Mammary microvascular endothelial cell (primary cell): ENCODE results near the gene ZNF835. TPM values are rescaled to one million over a fixed set of nuclear protein-coding genes. Genes with fewer than 3 reads are reported as not detected.

Experiments
- total RNA-seq: library from RNA; depleted of rRNA; stranded (reverse); fragments of >200 nt; gene quantifications from 2 replicates; pipeline ENCODE4 v1.2.3, GENCODE V29; 2015

The ZNF835 gene
- total RNA-seq: 0.05 and 0.40 TPM in 2 replicates

DNA sequence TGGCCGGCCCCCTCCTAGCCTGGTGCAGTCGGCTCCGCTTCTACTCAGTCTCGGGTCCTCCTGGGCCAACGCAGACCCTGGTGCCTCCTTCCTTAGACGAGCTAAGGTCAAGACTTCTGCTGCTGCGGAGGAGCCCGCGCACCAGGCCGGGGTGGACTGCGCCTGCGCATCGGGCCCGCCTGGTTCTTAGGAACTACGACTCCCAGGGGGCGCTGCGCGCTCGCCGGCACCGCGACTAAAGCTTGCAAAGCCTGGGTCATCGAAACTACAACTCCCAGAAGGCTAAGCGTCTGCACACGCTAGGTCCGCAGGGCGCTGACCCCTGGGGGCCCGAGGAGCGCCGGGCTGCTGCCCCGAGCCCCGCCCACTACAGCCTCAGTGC, at the start of gene ZNF835:
ZNF835 (minus strand) TSS at position 145 of the 382 bp plus-strand sequence. CDS start 6,559 bp downstream, outside the sequence.

DNA sequence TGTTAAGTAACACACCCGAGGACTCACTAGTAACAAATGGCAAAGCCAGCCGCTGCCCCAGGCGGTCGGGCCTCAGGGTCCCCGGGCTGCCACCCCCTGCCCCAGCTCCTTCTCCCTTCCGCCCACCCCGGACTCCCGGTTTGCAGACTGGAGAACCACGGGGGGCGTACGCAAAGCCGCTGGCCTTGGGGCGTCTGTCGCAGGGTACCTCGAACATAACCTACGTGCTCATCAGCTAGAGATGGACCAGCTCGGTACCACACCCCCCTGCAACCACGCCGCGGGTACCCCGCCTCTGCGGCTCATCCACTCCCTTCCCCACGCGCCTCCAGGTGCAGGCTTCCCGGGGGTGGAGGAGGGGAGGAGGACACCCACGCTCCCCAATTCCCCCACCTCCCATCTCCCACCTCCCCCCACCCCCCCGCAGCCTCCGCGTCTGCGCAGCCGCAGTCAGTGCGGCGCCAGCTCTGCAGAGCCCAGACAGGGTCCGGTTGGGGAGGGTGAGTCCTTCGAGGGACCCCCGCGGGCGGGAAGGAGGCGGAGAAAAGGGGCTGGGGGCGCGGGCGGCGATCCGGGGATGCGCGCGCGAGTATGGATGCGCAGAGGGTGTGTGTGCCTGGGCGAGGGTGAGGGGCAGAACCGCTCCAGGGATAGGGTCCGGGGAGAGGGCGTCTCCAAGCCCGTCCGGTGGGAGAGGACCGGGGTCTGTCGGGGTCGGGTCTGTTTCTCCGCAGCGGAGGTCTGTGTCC, 28.7 kb downstream of the ZNF835 start, which contains the start of gene SMIM17:
SMIM17 (plus strand) TSS at position 449 of the 749 bp plus-strand sequence. CDS start 2,509 bp downstream, outside the sequence.

Other genes with a start within 250 kb of the ZNF835 start
- 0.67 and 0.94 TPM in 2 replicates for gene ZNF667, start 194.4 kb downstream of the ZNF835 start, total RNA-seq
- 1.1 and 1.4 TPM in 2 replicates for gene ZNF471, start 163.9 kb downstream of the ZNF835 start, total RNA-seq
- 4.2 and 6.7 TPM in 2 replicates for gene ZFP28, start 132.8 kb downstream of the ZNF835 start, total RNA-seq
- gene ZNF470, start 104.3 kb downstream of the ZNF835 start, total RNA-seq: 1.8 and 2.2 TPM in 2 replicates
- gene ZNF71, start 76.5 kb downstream of the ZNF835 start, total RNA-seq: 14.0 and 14.7 TPM in 2 replicates
- gene SMIM17, start 28.6 kb downstream of the ZNF835 start, total RNA-seq: 0.33 TPM in 1 of 2 replicates, not detected in the other
- gene PEG3, start 169.0 kb upstream of the ZNF835 start, total RNA-seq: 0.34 and 0.60 TPM in 2 replicates
- gene ZIM2, start 169.0 kb upstream of the ZNF835 start, total RNA-seq: not detected in 2 replicates